Stimulated activated CD4-positive, alpha-beta T cell treated with anti-CD3 and anti-CD28 coated beads, Interleukin-4, amount 100 ng/mL, for 1 hour (primary cell): ENCODE results near the gene NDNF.

Experiments
- DNase-seq: peaks from one replicate; pipeline ENCODE4 v3.0.0-alpha.2; 2020

NDNF gene

GRCh38 chr4:121072224-121073003, at the start of gene NDNF:
Gene NDNF (minus strand): TSS chr4:121072535. CDS start chr4:121045837, 26,698 bp downstream.
- DNase-seq = peak; percentile 49

GRCh38 chr4:121119715-121120114, 47.4 kb upstream of the NDNF start:
- no peak for DNase-seq

GRCh38 chr4:121118344-121118743, 46.0 kb upstream of the NDNF start:
- no peak for DNase-seq

GRCh38 chr4:121114756-121115155, 42.4 kb upstream of the NDNF start:
- no peak for DNase-seq

- DNase-seq = no peak
Measured at GRCh38 chr4:121112530-121112929, 40.2 kb upstream of the NDNF start.

- no peak for DNase-seq
Measured at GRCh38 chr4:121108557-121108956, 36.2 kb upstream of the NDNF start.

GRCh38 chr4:121107507-121107906, 35.2 kb upstream of the NDNF start:
- DNase-seq = no peak

- no peak for DNase-seq
Measured at GRCh38 chr4:121100093-121100775, 27.9 kb upstream of the NDNF start.

GRCh38 chr4:121098266-121098665, 25.9 kb upstream of the NDNF start:
- DNase-seq = no peak

GRCh38 chr4:121096629-121097028, 24.3 kb upstream of the NDNF start:
- no peak for DNase-seq

- no peak for DNase-seq
Measured at GRCh38 chr4:121096191-121096590, 23.9 kb upstream of the NDNF start.

GRCh38 chr4:121094297-121094966, 22.1 kb upstream of the NDNF start:
- no peak for DNase-seq

GRCh38 chr4:121093261-121093660, 20.9 kb upstream of the NDNF start:
- no peak for DNase-seq

GRCh38 chr4:121091941-121092340, 19.6 kb upstream of the NDNF start:
- DNase-seq = no peak

- no peak for DNase-seq
Measured at GRCh38 chr4:121088867-121089266, 16.5 kb upstream of the NDNF start.

- no peak for DNase-seq
Measured at GRCh38 chr4:121079376-121079775, 7.0 kb upstream of the NDNF start.

GRCh38 chr4:121077496-121077895, 5.2 kb upstream of the NDNF start:
- no peak for DNase-seq

- no peak for DNase-seq
Measured at GRCh38 chr4:121076416-121076815, 4.1 kb upstream of the NDNF start.

- no peak for DNase-seq
Measured at GRCh38 chr4:121073672-121074381, 1.5 kb upstream of the NDNF start.

- peak; percentile 10 for DNase-seq
Measured at GRCh38 chr4:121073004-121073435, 685 bp upstream of the NDNF start.

GRCh38 chr4:121071640-121072223, 603 bp downstream of the NDNF start:
- no peak for DNase-seq
